Retinal pigment epithelial cell (primary cell): Measurements from ENCODE around the gene NOL6.

ENCODE experiments used
- DNase-seq: peaks from one replicate; pipeline ENCODE4 v3.0.0-alpha.2; 2010; ENCODE audit warnings: low read depth
- H3K4me3 ChIP-seq: 2 replicates; pipeline ENCODE4 v1.5.1; 2011; ENCODE audit warnings: mild to moderate bottlenecking, low read length, control low read depth, moderate library complexity
- CTCF ChIP-seq: conservative IDR thresholded peaks from 2 replicates; pipeline ENCODE4 v1.5.1; 2011; ENCODE audit warnings: low read depth, low read length, control low read depth, inconsistent platforms

NOL6 gene

GRCh38 chr9:33475357-33475756 lies 1.6 kb upstream of the NOL6 start:
- H3K4me3 ChIP-seq: no peak overlapping the region
- DNase-seq: no peak
- TF ChIP-seq CTCF: no peak

- no peak for DNase-seq
- peak overlapping the region; percentile 99 for H3K4me3 ChIP-seq
- TF ChIP-seq CTCF: no peak
Measured at GRCh38 chr9:33472881-33473615, 676 bp downstream of the NOL6 start.

- no peak for TF ChIP-seq CTCF
- H3K4me3 ChIP-seq: peak overlapping the region; percentile 99
- no peak for DNase-seq
Measured at GRCh38 chr9:33472171-33472880, 1.4 kb downstream of the NOL6 start.

- no peak for TF ChIP-seq CTCF
- no peak overlapping the region for H3K4me3 ChIP-seq
- no peak for DNase-seq
Measured at GRCh38 chr9:33471361-33471760, 2.4 kb downstream of the NOL6 start.

- no peak overlapping the region for H3K4me3 ChIP-seq
- no peak for DNase-seq
- TF ChIP-seq CTCF: no peak
Measured at GRCh38 chr9:33469891-33470290, 3.8 kb downstream of the NOL6 start.

GRCh38 chr9:33468797-33469621 lies 4.7 kb downstream of the NOL6 start:
- no peak for DNase-seq
- no peak for TF ChIP-seq CTCF

More at GRCh38 chr9:33468797-33469621, 4.7 kb downstream of the NOL6 start:
- H3K4me3 ChIP-seq: no peak overlapping the region
